Myometrial cell (primary cell): ENCODE results near the gene MYL9. TPM values are rescaled to one million over a fixed set of nuclear protein-coding genes. Genes with fewer than 3 reads are reported as not detected.

Source experiments
- total RNA-seq: library from RNA; depleted of rRNA; stranded (reverse); fragments of >200 nt; gene quantifications from 2 replicates; pipeline ENCODE4 v1.2.3, GENCODE V29; 2015

The MYL9 gene
- total RNA-seq: 149 and 162 TPM in 2 replicates

DNA sequence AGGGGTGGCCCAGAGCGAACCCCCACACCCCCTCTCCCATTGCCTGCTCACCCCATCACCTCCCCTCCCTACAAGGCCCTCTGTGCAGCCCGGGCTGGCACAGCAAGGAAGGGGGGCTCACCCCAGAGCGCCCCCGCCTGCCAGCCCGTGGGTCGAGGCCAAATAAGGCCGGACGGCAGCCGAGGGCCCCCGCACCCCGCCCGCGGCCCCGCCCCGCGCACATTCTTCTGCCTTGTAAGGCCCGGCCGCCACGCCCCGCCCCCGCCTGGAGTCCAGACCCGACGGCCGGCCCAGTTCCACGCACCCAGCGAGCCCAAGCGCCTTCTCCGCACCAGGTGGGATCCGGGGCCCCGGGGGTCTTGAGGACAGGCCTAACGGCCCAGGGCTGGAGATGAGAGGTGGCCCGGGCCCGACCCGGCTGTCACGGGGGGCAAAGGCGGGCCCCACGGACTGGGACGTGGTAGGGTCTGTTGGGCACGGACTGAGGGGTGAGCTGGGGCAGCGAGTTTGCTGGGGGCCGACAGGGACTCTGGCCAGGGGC is at the start of gene MYL9:
Gene MYL9, plus strand, starts transcription at position 293 of the 541 bp plus-strand sequence. CDS start 3,366 bp downstream, outside the sequence.

DNA sequence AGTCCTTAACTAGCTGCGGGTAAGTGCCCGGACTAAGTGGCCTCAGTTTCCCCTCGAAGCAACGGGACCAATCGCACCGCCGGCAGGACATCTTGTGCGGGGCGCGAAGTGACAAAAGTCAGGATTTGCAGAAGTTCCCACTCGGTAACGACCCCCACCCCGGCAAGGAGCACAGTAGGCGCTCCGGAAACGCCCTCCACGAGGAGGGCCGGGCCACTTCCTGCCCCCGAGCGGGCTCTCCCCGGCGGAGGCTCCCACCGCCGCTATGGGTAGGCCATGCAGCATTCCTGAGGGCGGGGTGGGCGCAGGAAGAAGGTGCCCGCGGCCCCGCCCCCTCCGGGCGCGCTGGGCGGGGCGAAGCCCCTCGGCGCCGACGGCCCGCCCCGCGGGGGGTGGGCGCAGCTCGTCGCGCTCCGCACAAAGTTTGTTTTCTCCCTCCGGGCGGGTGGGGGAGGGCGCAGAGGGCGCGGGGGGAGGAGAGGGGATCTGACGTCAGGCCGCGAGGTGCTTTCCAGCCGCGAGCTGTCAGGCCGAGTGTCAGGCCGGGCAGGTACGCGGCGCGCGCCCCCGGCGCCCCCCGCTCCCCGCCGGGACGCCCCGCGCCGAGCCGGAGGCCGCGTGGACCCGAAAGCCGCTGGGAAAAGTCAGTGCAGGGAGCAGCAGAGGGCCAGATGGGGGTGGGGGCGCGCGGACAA is 31.9 kb downstream of the MYL9 start, which contains the start of gene TGIF2:
Gene TGIF2, plus strand, starts transcription at position 495 of the 695 bp plus-strand sequence. CDS start 5,178 bp downstream, outside the sequence.

Other genes with a start within 250 kb of the MYL9 start
- 26.8 and 37.8 TPM in 2 replicates for gene DLGAP4, start 235.2 kb upstream of the MYL9 start, total RNA-seq
- gene TGIF2, start 32.1 kb downstream of the MYL9 start, total RNA-seq: 4.1 and 14.1 TPM in 2 replicates
- 119 and 131 TPM in 2 replicates for gene RAB5IF, start 64.3 kb downstream of the MYL9 start, total RNA-seq
- gene SLA2, start 104.7 kb downstream of the MYL9 start, total RNA-seq: not detected in 2 replicates
- gene NDRG3, start 204.6 kb downstream of the MYL9 start, total RNA-seq: 18.7 and 28.2 TPM in 2 replicates
- 20.5 and 23.0 TPM in 2 replicates for gene DSN1, start 232.2 kb downstream of the MYL9 start, total RNA-seq